ENCODE results near the gene CCND1. TPM values are rescaled to one million over a fixed set of nuclear protein-coding genes. Genes with fewer than 3 reads are reported as not detected.
A peak's percentile ranks its signal among the peaks of the same experiment; 100 is the strongest.
"Not testable (repeated sequence)": the region's sequence is repeated elsewhere in the genome, so short reads cannot be mapped to it uniquely, and the experiment has no call there.

The CCND1 gene
- total RNA-seq, 1 experiment from 2014 or later: 173 TPM

DNA sequence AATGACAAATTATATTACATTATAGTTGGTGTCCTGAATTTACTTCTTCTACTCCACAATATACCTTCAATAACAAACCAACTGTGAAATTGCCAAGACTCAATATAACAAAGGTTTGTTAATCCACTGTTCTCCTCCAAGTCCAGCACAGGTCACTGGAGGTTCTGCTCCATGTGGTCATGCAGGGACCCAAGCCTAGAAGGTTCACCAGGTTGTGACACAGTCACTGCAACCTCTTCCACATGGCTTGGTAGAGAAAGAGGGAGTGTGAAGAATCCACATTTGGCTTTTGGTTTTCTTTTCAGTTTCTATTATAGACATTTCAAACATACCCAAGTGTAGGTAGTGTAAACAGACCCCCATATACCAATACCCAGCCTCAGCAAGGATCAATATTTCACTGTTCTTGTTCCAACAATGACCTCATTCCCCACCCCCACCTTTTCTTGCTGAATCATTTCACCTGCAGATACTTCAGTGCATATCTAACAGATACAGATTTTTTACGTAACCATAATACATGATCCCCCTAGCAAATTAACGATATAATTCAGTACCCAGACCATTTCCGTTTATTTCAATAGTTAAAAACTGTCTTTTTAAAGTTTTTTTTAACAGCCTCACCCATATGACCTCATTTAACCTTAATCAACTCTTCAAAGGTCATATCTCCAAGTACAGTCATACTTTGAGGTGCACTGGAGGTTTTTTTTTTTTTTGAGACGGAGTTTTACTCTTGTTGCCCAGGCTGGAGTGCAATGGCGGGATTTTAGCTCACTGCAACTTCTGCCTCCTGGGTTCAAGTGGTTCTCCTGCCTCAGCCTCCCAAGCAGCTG, 48.7 kb downstream of the CCND1 start:
- DNase-seq (ENCODE audit: low read depth): no peak

DNA sequence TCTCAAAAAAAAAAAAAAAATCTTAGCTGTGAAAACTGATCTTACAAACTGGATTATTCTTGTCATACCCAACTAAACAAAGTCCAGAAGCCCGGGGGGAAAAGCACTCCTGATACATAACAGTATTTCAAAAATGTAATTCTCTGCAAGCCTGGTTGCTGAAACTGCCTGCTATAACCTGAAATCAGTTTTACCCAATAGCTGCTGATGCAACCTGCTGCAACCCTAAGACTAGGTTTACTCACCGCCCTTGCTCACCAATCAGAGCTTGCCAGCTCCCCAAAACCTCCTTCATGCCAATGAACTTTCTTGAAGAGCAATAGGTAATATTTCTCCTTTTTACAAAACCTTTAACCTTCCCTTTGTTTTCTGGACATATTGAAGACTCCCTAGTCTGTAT, 50.5 kb downstream of the CCND1 start:
- no peak for DNase-seq (ENCODE audit: low read depth)

DNA sequence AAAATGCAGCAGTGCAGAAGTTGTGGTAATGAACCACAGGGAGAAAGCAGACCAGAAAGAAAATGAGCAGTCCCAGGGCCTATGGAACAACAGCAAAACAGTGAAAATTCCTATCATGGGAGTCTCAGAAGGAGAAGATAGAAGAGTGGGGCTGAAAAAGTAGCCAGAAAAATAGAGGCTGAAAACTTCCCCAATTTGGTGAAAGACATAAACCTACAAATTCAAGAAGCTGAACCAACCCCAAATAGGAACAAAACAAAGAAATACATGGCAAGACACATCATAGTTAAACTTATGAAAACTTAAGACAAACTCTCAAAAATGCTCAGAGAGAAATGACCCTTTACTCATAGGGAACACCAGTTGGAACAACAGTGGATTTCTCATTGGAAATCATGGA, 51.5 kb downstream of the CCND1 start:
- DNase-seq (ENCODE audit: low read depth): no peak

GRCh38 chr11:69694781-69695180, 53.8 kb downstream of the CCND1 start:
- no peak for DNase-seq (ENCODE audit: low read depth)

DNA sequence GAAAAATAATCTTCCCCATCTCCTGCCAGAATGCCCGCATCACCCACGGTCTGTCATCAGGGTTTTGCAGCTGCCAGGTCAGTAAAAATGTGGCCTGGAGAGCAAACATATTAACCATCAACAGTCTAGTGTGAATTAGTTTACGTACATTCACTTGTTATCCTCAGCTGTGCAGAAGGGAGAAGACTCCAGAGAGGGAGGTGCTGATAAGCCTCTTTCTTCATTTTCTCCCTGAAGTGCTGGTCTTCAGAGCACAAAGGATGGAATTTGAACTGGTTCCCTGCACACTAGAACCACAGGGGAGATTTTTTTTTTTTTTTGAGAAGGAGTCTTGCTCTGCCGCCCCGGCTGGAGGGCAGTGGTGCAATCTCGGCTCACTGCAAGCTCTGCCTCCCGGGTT, 54.6 kb downstream of the CCND1 start:
- DNase-seq (ENCODE audit: low read depth): no peak

- not testable (repeated sequence) for DNase-seq (ENCODE audit: low read depth)
These were observed 55.0 kb downstream of the CCND1 start for GRCh38 chr11:69695995-69696394.

- peak; percentile 38 for DNase-seq (ENCODE audit: low read depth)
These were observed 56.0 kb downstream of the CCND1 start for GRCh38 chr11:69696749-69697468.

- DNase-seq (ENCODE audit: low read depth): no peak
These were observed 56.5 kb downstream of the CCND1 start for GRCh38 chr11:69697469-69697843.

DNA sequence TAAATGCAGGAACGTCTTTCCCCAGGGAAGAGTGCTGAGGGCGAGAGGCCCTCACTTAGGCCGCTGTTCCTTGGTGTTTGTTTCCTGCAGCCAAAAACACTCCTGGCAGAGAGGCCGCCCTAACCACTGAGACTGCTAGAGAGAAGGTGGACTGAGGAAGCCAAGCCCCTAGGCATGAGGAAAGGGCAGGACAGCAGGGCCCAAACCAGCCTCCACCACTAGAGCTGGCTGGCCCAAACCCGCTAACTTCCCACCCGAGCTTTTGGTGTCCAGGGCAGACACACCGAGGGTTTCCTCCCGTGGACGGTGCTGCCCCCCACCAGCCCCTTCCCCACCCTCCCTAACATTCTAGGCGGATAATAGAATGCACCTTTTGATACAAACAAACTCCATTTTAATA, 56.9 kb downstream of the CCND1 start:
- no peak for DNase-seq (ENCODE audit: low read depth)

DNA sequence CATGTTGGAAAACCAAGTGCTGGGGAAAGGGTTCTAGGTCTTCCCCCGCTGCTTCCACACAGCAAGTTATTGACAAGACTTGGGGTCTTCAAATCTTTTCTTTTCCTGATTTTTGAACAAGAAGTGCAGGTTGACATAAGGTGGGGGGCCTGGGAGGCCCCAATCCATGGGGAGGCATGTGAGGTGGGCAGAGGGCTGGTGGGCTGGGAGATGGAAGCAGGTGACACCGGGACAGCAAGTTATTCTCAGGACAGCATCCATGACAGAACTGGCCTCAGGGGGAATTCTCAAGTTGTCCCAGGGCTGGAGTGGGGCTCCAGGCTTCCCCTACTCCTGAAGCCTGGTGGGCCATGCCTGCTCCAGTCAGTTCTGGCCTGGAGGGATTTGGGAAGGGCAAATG, 57.4 kb downstream of the CCND1 start:
- no peak for DNase-seq (ENCODE audit: low read depth)

DNA sequence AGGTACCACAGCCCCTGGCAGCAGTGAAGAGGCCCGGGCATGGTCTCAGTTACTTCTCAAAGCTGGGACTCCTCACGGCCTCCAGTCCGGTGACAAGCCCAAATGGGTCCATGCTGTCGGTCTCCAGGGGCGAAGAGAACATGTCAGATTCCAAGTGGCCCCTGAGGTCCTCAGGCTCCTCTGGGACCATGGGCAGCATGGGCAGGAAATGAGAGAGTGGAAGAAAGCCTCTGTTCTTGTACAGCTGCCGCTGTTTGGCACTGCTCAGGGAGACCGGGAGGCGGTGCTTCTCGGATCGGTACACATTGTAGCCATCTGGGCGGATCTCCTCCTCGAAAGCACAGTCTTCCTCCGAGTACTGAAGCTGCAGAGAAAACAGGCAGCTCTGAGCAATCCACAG, 58.3 kb downstream of the CCND1 start:
- DNase-seq (ENCODE audit: low read depth): peak; percentile 13

DNA sequence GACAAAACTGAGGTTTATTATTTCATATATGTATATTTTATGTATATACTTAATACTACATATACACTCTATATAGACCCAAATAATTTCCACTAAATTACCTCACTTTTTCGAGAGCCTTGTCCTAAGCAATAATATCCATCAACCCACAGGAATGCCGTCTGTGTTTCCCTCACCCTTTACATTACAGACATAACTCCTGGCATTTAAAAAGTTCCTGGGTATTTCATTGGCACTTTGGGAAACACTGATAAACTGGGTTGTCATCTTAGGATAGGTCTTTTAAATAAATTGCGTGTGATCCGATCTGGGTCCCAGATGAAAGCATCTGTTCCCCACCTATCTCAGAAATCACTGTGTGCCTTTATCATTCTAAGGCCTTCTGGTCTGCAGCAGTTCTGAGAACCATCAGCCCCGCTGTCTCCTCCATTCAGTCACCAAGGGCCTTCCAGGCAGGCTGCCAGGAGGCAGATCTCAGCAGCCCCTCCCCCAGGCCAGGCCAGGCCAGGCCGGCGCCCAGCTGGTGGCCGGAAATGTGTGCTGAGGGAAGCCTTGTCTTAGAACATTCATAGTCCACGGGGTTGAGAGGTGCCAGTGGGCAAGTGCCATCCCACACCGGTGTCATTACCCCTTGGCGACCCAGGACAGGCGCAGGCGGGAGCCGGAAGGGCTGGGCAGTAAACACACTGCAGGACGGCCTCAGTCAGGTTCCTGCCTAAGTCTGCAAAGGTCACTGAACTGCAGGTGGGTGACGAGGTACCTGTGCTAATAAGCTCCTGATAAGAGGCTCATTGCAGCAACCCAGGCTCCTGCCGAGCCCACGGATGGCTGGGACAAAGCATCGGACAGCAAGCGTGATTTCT, 59.6 kb downstream of the CCND1 start:
- DNase-seq (ENCODE audit: low read depth): peak; percentile 74

GRCh38 chr11:69702239-69702691, 61.3 kb downstream of the CCND1 start:
- no peak for DNase-seq (ENCODE audit: low read depth)

DNA sequence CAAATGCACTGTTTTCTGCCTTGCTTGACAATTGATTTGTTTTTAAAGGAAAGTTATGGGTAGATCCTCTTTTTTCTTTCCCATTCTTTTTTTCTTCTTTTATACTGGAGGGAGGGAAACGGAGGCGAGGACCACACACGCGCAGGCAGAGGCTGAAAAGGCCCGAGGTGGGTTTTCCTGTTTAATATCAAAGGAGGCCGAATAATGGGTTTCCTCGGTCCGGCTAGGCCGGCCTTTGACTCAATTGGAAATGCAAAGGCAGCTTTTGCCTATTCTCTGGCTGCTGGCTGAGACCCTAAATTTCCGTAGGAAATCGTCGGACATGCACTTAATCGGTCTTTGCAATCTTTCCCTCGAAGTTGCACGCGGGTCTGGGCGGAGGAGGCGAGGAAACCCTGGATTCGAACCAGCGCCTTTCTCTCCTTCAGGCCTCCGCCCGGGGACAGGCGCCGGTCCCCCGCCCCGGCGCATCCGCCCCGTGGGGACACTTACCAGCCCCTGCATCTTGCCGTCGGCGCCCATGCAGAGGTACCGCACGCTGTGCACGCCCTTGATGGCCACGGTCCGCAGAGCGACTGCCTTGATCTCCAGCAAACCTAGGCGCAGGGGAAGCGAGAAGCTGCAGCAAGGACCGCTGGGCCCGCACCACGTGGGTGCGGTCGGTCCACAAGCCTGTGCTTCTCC, 62.0 kb downstream of the CCND1 start:
- DNase-seq (ENCODE audit: low read depth): no peak

GRCh38 chr11:69703453-69703767, 62.5 kb downstream of the CCND1 start:
- no peak for DNase-seq (ENCODE audit: low read depth)

Other genes with a start within 250 kb of the CCND1 start
- not detected in 2 replicates for gene LINC01488, start 159.5 kb upstream of the CCND1 start, total RNA-seq (2014; rRNA removed; shearing (Covaris generic))
- gene LTO1, start 34.2 kb downstream of the CCND1 start, total RNA-seq (2014; rRNA removed; shearing (Covaris generic)): 17.4 and 21.4 TPM in 2 replicates
- gene FGF19, start 62.9 kb downstream of the CCND1 start, total RNA-seq (2014; rRNA removed; shearing (Covaris generic)): not detected in 2 replicates
- not detected in 2 replicates for gene FGF4, start 134.2 kb downstream of the CCND1 start, total RNA-seq (2014; rRNA removed; shearing (Covaris generic))
- not detected in 2 replicates for gene FGF3, start 178.3 kb downstream of the CCND1 start, total RNA-seq (2014; rRNA removed; shearing (Covaris generic))

Data from RPMI7951 (cell line).